Stimulated activated effector memory CD8-positive, alpha-beta T cell treated with anti-CD3 and anti-CD28 coated beads, Interleukin-12 subunit alpha, Interleukin-12 subunit beta, amount 100 ng/mL, for 72 hours (primary cell): ENCODE data around the gene STARD9.

Source experiments
- ATAC-seq: fragments of 150-1000 bp; cut with Tn5 transposase; 2 replicates; pipeline ENCODE4 v1.10.0; 2021
- DNase-seq, 2 donors: peaks; one replicate each; pipeline ENCODE4 v3.0.0; 2021 to 2022; ENCODE audit warnings: low spot score in 2 of 2
- H3K27ac Mint-ChIP-seq: one replicate; pipeline ENCODE4 v1.8.0; 2022; ENCODE audit warnings: mild to moderate bottlenecking, mixed read lengths
- H3K36me3 Mint-ChIP-seq: one replicate; pipeline ENCODE4 v1.8.0; 2022; ENCODE audit warnings: mild to moderate bottlenecking, mixed read lengths
- H3K4me1 Mint-ChIP-seq: one replicate; pipeline ENCODE4 v1.8.0; 2022; ENCODE audit warnings: mixed read lengths
- H3K4me3 Mint-ChIP-seq: one replicate; pipeline ENCODE4 v1.8.0; 2022; ENCODE audit warnings: mild to moderate bottlenecking, mixed read lengths
- H3K9me3 Mint-ChIP-seq: one replicate; pipeline ENCODE4 v1.8.0; 2022; ENCODE audit warnings: mixed read lengths

Gene STARD9

GRCh38 chr15:42604894-42605744 is 29.7 kb downstream of the STARD9 start:
- Mint-ChIP-seq H3K36me3 (no peaks in the 10 kb centered on the region), H3K9me3 (no peaks in the 10 kb centered on the region), H3K4me1 (peaks cover 43% of the 10 kb centered on the region), H3K4me3 (peak overlapping the region; percentile 26), H3K27ac (peak overlapping the region; percentile 63)
- ATAC-seq (no peak), DNase-seq (no peak)

- Mint-ChIP-seq H3K36me3 (no peaks in the 10 kb centered on the region), H3K4me3 (no peak overlapping the region), H3K9me3 (no peaks in the 10 kb centered on the region), H3K27ac (peak overlapping the region; percentile 63), H3K4me1 (peaks cover 43% of the 10 kb centered on the region)
- ATAC-seq (no peak), DNase-seq (no peak)
Measured at GRCh38 chr15:42605796-42606195, 30.4 kb downstream of the STARD9 start.

- Mint-ChIP-seq H3K4me1 (peaks cover 43% of the 10 kb centered on the region), H3K4me3 (peak overlapping the region; percentile 55), H3K9me3 (no peaks in the 10 kb centered on the region), H3K36me3 (no peaks in the 10 kb centered on the region), H3K27ac (peak overlapping the region; percentile 89)
- peak; percentile 83 for ATAC-seq
- peak; percentile 6 to 72 for DNase-seq
Measured at GRCh38 chr15:42608110-42608531, 32.7 kb downstream of the STARD9 start.

GRCh38 chr15:42608752-42609488 is 33.5 kb downstream of the STARD9 start:
- H3K36me3 Mint-ChIP-seq: no peaks in the 10 kb centered on the region
- peak overlapping the region; percentile 89 for H3K27ac Mint-ChIP-seq
- DNase-seq (no peak), ATAC-seq (peak; percentile 90)
- H3K4me1 Mint-ChIP-seq: peaks cover 37% of the 10 kb centered on the region
- peak overlapping the region; percentile 55 for H3K4me3 Mint-ChIP-seq
- H3K9me3 Mint-ChIP-seq: no peaks in the 10 kb centered on the region

- Mint-ChIP-seq H3K4me1 (peaks cover 19% of the 10 kb centered on the region), H3K9me3 (no peaks in the 10 kb centered on the region), H3K4me3 (no peak overlapping the region), H3K36me3 (no peaks in the 10 kb centered on the region), H3K27ac (no peak overlapping the region)
- DNase-seq (no peak), ATAC-seq (no peak)
Measured at GRCh38 chr15:42611532-42611931, 36.1 kb downstream of the STARD9 start.

- H3K9me3 Mint-ChIP-seq: no peaks in the 10 kb centered on the region
- no peak for DNase-seq
- H3K4me3 Mint-ChIP-seq: no peak overlapping the region
- no peaks in the 10 kb centered on the region for H3K36me3 Mint-ChIP-seq
- H3K4me1 Mint-ChIP-seq: peaks cover 19% of the 10 kb centered on the region
- H3K27ac Mint-ChIP-seq: no peak overlapping the region
- ATAC-seq: no peak
Measured at GRCh38 chr15:42612367-42612912, 37.0 kb downstream of the STARD9 start.

- Mint-ChIP-seq H3K4me3 (no peak overlapping the region), H3K36me3 (no peaks in the 10 kb centered on the region), H3K4me1 (no peaks in the 10 kb centered on the region), H3K9me3 (no peaks in the 10 kb centered on the region), H3K27ac (no peak overlapping the region)
- DNase-seq (no peak), ATAC-seq (no peak)
Measured at GRCh38 chr15:42616107-42616506, 40.7 kb downstream of the STARD9 start.

GRCh38 chr15:42619656-42620371 is 44.4 kb downstream of the STARD9 start:
- no peak for ATAC-seq
- Mint-ChIP-seq H3K4me3 (no peak overlapping the region), H3K27ac (no peak overlapping the region)

GRCh38 chr15:42621386-42621785 is 46.0 kb downstream of the STARD9 start:
- Mint-ChIP-seq H3K4me3 (no peak overlapping the region), H3K27ac (no peak overlapping the region), H3K9me3 (no peaks in the 10 kb centered on the region), H3K36me3 (no peaks in the 10 kb centered on the region), H3K4me1 (no peaks in the 10 kb centered on the region)
- DNase-seq: no peak
- no peak for ATAC-seq

More at GRCh38 chr15:42619656-42620371, 44.4 kb downstream of the STARD9 start:
- H3K9me3 Mint-ChIP-seq: no peaks in the 10 kb centered on the region
- DNase-seq: no peak
- no peaks in the 10 kb centered on the region for H3K36me3 Mint-ChIP-seq
- no peaks in the 10 kb centered on the region for H3K4me1 Mint-ChIP-seq

GRCh38 chr15:42621996-42622925 is 46.9 kb downstream of the STARD9 start:
- DNase-seq (no peak), ATAC-seq (no peak)
- Mint-ChIP-seq H3K4me3 (no peak overlapping the region), H3K27ac (no peak overlapping the region), H3K4me1 (no peaks in the 10 kb centered on the region), H3K36me3 (no peaks in the 10 kb centered on the region), H3K9me3 (no peaks in the 10 kb centered on the region)

GRCh38 chr15:42623951-42624350 is 48.5 kb downstream of the STARD9 start:
- Mint-ChIP-seq H3K36me3 (no peaks in the 10 kb centered on the region), H3K4me1 (no peaks in the 10 kb centered on the region), H3K9me3 (no peaks in the 10 kb centered on the region), H3K27ac (no peak overlapping the region), H3K4me3 (no peak overlapping the region)
- ATAC-seq (no peak), DNase-seq (no peak)

GRCh38 chr15:42627485-42627884 is 52.1 kb downstream of the STARD9 start:
- DNase-seq: no peak
- Mint-ChIP-seq H3K9me3 (no peaks in the 10 kb centered on the region), H3K4me1 (no peaks in the 10 kb centered on the region), H3K4me3 (no peak overlapping the region), H3K27ac (no peak overlapping the region), H3K36me3 (no peaks in the 10 kb centered on the region)
- no peak for ATAC-seq

GRCh38 chr15:42628761-42629160 is 53.4 kb downstream of the STARD9 start:
- ATAC-seq (no peak), DNase-seq (no peak)
- Mint-ChIP-seq H3K4me1 (no peaks in the 10 kb centered on the region), H3K4me3 (no peak overlapping the region), H3K27ac (no peak overlapping the region), H3K9me3 (no peaks in the 10 kb centered on the region), H3K36me3 (no peaks in the 10 kb centered on the region)

GRCh38 chr15:42632105-42632675 is 56.8 kb downstream of the STARD9 start:
- ATAC-seq (no peak), DNase-seq (no peak)
- peaks cover 11% of the 10 kb centered on the region for H3K36me3 Mint-ChIP-seq
- H3K4me1 Mint-ChIP-seq: no peaks in the 10 kb centered on the region
- H3K4me3 Mint-ChIP-seq: no peak overlapping the region
- H3K9me3 Mint-ChIP-seq: no peaks in the 10 kb centered on the region
- H3K27ac Mint-ChIP-seq: no peak overlapping the region
